NCI-H524 (cell line): ENCODE results near the gene PLCB3.

ENCODE experiments used
- DNase-seq, 2 experiments: peaks; one replicate each; lab custom pipeline; 2025; lab: John Stamatoyannopoulos, UW

The PLCB3 gene

DNA sequence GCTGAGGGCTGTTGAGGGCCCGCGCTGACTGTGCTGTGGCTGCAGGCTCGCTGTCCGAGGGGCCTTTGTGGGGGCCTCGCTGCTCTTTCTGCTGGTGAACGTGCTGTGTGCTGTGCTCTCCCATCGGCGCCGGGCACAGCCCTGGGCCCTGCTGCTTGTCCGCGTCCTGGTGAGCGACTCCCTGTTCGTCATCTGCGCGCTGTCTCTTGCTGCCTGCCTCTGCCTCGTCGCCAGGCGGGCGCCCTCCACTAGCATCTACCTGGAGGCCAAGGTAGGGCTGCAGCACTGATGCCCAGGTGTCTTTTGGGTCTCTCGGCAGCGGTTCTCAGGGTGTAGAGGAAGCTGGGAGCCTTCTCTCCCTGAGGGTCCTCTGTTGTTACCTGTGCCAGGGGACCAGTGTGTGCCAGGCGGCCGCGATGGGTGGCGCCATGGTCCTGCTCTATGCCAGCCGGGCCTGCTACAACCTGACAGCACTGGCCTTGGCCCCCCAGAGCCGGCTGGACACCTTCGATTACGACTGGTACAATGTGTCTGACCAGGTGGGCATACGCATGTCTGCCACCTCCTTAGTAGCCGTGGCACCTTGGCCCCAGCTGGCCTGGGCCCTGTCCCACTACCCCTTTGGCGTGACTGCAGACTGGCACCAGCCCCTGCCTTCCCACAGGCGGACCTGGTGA is 36.5 kb downstream of the PLCB3 start:
- DNase-seq = no peak

GRCh38 chr11:64288353-64288750 is 37.0 kb downstream of the PLCB3 start:
- no peak for DNase-seq

- no peak for DNase-seq
These were observed 37.8 kb downstream of the PLCB3 start for GRCh38 chr11:64289002-64289564.

- DNase-seq = no peak
These were observed 39.3 kb downstream of the PLCB3 start for GRCh38 chr11:64290352-64291261.

DNA sequence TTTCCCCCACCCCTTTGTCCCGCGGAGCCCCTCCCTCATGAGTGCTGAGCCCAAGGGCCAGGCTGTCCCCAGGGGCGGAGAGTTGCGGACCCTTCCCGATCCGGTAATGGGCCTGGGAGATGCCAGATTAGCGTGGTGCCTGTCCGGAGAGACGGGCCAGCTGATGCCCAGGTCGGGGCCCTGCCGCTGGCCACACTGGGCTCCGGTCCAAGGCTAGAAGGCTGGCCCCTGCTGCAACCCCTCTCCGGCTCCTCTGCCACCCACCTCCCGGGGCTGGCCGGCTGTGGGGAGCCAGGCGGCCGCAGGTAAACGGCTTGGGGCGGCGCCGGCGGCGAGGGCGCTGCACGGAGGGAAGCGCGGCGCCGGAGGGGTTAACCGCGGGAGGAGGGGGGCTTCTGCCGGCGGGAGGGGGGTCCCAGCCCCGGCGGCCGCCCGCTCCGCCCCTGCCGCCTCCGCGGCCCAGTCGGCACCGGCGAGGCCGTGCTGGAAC is 40.0 kb downstream of the PLCB3 start, which contains the start of gene KCNK4:
KCNK4 (plus strand) TSS at position 41 of the 490 bp plus-strand sequence. CDS start 1,717 bp downstream, outside the sequence.
- DNase-seq = no peak

DNA sequence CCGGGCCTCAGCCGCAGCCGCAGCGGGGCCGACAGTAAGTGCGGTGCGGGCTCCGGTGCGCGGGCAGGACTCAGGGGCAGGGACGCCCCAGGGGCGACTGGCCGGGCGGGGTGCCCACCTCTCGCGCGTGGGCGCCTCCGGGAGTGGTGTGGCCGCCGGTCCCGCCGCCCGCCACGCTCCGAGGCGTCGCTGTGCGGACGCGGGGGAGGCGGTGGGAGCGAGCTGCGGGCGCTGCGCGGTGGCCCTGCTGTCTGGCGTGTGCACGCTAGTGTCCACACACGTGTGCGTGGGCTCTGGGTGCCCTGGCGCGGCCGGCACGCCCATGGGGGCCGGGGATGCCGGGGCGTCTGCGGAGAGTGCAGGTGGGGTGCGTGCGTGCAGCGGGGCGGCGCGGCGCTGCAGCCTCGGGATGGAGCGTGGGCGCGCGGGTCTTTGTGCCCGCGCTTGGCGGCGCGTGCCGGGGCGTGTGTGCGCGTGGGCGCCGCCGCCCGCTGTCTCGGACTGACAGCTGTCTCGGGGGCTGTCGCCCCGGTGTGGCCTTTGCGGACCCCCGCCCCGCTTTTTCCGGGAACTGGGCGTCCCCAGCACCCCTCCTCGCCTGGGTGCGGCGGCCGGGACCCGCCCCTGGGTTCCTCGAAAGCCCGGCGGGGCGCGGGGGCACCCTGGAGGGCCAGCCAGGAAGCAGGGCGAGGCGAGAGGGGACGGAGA is 40.6 kb downstream of the PLCB3 start:
- DNase-seq = no peak

DNA sequence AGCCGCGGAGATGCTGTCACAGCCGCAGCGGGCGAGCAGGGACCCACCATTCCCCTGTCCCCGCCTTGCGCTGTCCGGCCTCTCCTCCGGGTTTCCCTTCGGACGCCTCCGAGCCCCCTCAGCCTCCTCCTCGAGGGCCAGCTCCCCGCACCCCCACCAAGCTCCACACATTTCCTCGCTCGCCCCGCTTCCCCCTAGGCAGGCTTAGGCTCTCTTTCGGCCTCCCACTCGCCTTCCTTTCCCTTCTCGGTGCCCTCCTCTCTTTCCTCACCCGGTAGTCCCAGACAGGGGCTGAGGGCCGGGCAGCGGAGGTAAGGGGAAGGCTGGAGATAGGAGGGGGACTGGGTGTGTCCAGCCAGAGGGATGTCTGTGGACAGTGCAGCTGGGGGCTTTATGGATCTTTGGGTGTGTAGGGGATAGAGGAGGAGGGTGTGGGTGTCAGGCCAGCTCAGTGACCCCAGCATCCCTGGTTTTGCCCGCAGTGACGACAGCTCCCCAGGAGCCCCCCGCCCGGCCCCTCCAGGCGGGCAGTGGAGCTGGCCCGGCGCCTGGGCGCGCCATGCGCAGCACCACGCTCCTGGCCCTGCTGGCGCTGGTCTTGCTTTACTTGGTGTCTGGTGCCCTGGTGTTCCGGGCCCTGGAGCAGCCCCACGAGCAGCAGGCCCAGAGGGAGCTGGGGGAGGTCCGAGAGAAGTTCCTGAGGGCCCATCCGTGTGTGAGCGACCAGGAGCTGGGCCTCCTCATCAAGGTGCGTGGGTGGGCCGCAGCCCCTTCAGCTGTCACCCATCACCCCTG is 41.3 kb downstream of the PLCB3 start:
- DNase-seq = no peak

GRCh38 chr11:64294774-64295173 is 43.4 kb downstream of the PLCB3 start:
- DNase-seq = no peak

- no peak for DNase-seq
These were observed 44.4 kb downstream of the PLCB3 start for GRCh38 chr11:64295760-64296159.

GRCh38 chr11:64296236-64296635 is 44.9 kb downstream of the PLCB3 start:
- no peak for DNase-seq

DNA sequence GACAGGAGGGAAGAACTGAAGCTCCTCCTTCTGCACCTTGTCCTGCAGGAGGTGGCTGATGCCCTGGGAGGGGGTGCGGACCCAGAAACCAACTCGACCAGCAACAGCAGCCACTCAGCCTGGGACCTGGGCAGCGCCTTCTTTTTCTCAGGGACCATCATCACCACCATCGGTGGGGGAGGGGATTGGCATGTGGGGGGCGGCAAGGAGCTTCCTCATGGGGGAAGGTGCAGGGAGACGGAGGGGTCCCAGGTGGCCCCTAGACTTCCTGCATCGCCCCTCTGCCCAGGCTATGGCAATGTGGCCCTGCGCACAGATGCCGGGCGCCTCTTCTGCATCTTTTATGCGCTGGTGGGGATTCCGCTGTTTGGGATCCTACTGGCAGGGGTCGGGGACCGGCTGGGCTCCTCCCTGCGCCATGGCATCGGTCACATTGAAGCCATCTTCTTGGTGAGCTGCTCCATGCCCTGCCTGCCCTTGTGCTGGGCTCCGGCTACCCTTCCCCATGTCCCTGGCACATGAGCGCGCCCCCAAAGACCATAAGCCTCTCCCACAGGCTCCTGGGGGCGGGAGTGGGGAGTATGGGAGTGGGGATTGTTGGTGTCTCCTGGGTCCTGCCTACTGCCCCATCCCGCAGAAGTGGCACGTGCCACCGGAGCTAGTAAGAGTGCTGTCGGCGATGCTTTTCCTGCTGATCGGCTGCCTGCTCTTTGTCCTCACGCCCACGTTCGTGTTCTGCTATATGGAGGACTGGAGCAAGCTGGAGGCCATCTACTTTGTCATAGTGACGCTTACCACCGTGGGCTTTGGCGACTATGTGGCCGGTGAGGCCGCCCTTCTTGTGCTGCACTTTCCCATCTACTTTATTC is 45.7 kb downstream of the PLCB3 start:
- no peak for DNase-seq

- no peak for DNase-seq
These were observed 46.5 kb downstream of the PLCB3 start for GRCh38 chr11:64297699-64298358.

DNA sequence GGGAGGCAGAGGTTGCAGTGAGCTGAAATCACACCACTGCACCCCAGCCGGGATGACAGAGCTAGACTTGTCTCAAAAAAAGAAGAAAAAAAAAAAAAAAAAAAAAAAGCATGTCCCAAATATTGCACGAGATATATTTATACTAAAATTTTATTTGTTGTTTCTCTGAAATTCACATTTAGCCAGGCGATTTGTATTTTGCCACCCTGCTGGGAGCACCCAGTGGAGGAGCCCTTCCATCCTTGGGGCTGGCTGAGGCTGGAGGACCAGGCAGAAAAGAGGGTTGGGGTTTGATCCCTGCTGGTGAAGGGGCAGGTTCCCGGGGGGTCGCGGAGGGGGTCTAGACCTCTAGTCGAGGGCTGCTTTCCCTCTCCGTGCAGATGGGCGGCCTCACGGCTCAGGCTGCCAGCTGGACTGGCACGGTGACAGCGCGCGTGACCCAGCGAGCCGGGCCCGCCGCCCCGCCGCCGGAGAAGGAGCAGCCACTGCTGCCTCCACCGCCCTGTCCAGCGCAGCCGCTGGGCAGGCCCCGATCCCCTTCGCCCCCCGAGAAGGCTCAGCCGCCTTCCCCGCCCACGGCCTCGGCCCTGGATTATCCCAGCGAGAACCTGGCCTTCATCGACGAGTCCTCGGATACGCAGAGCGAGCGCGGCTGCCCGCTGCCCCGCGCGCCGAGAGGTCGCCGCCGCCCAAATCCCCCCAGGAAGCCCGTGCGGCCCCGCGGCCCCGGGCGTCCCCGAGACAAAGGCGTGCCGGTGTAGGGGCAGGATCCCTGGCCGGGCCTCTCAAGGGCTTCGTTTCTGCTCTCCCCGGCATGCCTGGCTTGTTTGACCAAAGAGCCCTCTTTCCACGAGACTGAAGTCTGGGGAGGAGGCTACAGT is 47.9 kb downstream of the PLCB3 start:
- DNase-seq = peak in 1 of 2 experiments; percentile 40

DNA sequence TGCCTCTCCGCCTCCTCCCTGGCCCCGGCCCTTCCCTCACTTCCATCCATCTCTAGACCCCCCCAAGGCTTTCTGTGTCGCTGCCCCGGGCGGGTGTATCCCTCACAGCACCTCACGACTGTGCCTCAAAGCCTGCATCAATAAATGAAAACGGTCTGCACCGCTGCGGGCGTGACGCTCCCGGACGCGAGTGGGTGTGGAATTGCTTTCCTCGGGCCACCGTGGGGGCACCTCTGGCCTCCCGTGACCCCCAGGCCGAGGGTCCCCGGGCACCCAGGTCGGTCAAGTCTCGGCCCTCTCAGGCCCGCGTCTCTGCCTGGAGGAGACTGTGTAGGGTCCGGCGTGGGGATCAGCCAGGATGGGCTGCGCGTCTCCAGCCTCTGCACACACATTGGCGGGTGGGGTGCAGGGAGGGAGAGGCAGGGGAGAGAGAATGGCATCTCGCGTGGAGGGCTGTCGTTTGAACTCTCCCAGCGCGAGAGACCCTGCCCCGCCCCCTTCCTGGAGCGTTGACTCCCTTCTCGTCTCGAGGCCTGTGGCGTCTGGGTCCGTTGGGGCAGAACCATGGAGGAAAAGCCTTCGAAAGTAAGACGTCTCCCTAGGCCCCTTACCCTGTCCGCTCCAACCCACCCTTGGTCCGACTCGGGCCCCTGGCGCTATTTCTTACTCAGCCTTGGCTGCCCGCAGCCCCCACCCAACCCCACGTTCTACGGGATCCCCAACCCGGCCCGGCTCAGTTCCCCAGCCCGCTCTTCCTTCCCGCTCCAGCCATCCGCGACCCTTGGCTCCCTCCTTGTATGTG is 48.7 kb downstream of the PLCB3 start, which contains the start of gene CATSPERZ:
CATSPERZ (plus strand) TSS at position 512 of the 802 bp plus-strand sequence; CDS start at position 565, 53 bp downstream.
- DNase-seq = no peak

- DNase-seq = no peak
These were observed 52.0 kb downstream of the PLCB3 start for GRCh38 chr11:64303109-64304031.

GRCh38 chr11:64304032-64304315 is 52.6 kb downstream of the PLCB3 start:
- no peak for DNase-seq
